ENCODE data around the gene NUAK2. TPM values are rescaled to one million over a fixed set of nuclear protein-coding genes. Genes with fewer than 3 reads are reported as not detected.

NUAK2 gene
- total RNA-seq, 6 donors from 2014 or later = 8.5 to 14.7 (median 10.3) TPM

GRCh38 chr1:205316161-205316566, 5.4 kb downstream of the NUAK2 start:
- no peaks in the 10 kb centered on the region for H3K9me3 ChIP-seq
- peaks cover 80 to 85% (median 82%) of the 10 kb centered on the region in 4 donors for H3K4me1 ChIP-seq
- no peaks in the 10 kb centered on the region for H3K27me3 ChIP-seq
- H3K36me3 ChIP-seq = peaks cover 0 to 6% (median 3%) of the 10 kb centered on the region in 4 donors
- DNase-seq (no peak), ATAC-seq (ENCODE audit: low FRiP score in 2 of 2) (no peak)
- WGBS, 2 donors = 27 to 45% methylated on average over 2 of the region's 2 CpGs
- no peak for TF ChIP-seq POLR2AphosphoS5 (IDR thresholded peaks at IDR 0.05)
- no peak for TF ChIP-seq POLR2A (IDR thresholded peaks at IDR 0.05)
- no peak for TF ChIP-seq CTCF (IDR thresholded peaks at IDR 0.05)
- no peak for TF ChIP-seq EP300 (IDR thresholded peaks at IDR 0.05)
- H3K4me3 ChIP-seq = no peak overlapping the region
- peak overlapping the region; percentile 24 to 96 (median 93) for H3K27ac ChIP-seq

GRCh38 chr1:205315008-205315618, 6.4 kb downstream of the NUAK2 start:
- Histone ChIP-seq H3K4me1 (peaks cover 73 to 89% (median 76%) of the 10 kb centered on the region in 4 donors), H3K27ac (peak overlapping the region; percentile 37 to 96 (median 87)), H3K36me3 (peaks cover 0 to 16% (median 11%) of the 10 kb centered on the region in 4 donors), H3K9me3 (no peaks in the 10 kb centered on the region), H3K4me3 (no peak overlapping the region), H3K27me3 (no peaks in the 10 kb centered on the region)
- no peak for ATAC-seq (ENCODE audit: low FRiP score in 2 of 2)
- WGBS, 2 donors = 82% methylated on average over 4 to 5 of the region's 5 CpGs
- no peak for DNase-seq
- no peak for TF ChIP-seq POLR2A (IDR thresholded peaks at IDR 0.05)

- 16 to 23% methylated on average over 20 to 21 of the region's 21 CpGs for WGBS, 2 donors
Measured at GRCh38 chr1:205313563-205314308, 7.8 kb downstream of the NUAK2 start.

GRCh38 chr1:205312866-205313562, 8.5 kb downstream of the NUAK2 start:
- Histone ChIP-seq H3K9me3 (no peaks in the 10 kb centered on the region), H3K27ac (peak overlapping the region; percentile 83 to 96 (median 88)), H3K27me3 (no peaks in the 10 kb centered on the region), H3K4me1 (peaks cover 52 to 68% (median 58%) of the 10 kb centered on the region in 4 donors), H3K4me3 (peak overlapping the region in 2 of 4 donors; percentile 15 to 31), H3K36me3 (peaks cover 0 to 37% (median 29%) of the 10 kb centered on the region in 4 donors)
- WGBS, 2 donors = 41 to 51% methylated on average over 10 of the region's 10 CpGs
- TF ChIP-seq CTCF (IDR thresholded peaks at IDR 0.05) = no peak
- TF ChIP-seq POLR2AphosphoS5 (IDR thresholded peaks at IDR 0.05) = no peak
- no peak for TF ChIP-seq EP300 (IDR thresholded peaks at IDR 0.05)
- no peak for TF ChIP-seq POLR2A (IDR thresholded peaks at IDR 0.05)
- DNase-seq (no peak), ATAC-seq (ENCODE audit: low FRiP score in 2 of 2) (no peak)

More at GRCh38 chr1:205313563-205314308, 7.8 kb downstream of the NUAK2 start:
- Histone ChIP-seq H3K27ac (peak overlapping the region; percentile 83 to 96 (median 88)), H3K4me3 (peak overlapping the region in 3 of 4 donors; percentile 8 to 31 (median 15)), H3K4me1 (peaks cover 59 to 75% (median 65%) of the 10 kb centered on the region in 4 donors), H3K27me3 (no peaks in the 10 kb centered on the region), H3K9me3 (no peaks in the 10 kb centered on the region), H3K36me3 (peaks cover 0 to 29% (median 21%) of the 10 kb centered on the region in 4 donors)
- peak; percentile 66 to 78 for ATAC-seq (ENCODE audit: low FRiP score in 2 of 2)
- peak in 1 of 4 donors; percentile 43 for TF ChIP-seq POLR2A (IDR thresholded peaks at IDR 0.05)
- no peak for TF ChIP-seq CTCF (IDR thresholded peaks at IDR 0.05)
- TF ChIP-seq EP300 (IDR thresholded peaks at IDR 0.05) = peak in 1 of 4 donors; percentile 12
- TF ChIP-seq POLR2AphosphoS5 (IDR thresholded peaks at IDR 0.05) = peak in 1 of 2 donors; percentile 40
- peak; percentile 64 to 88 for DNase-seq

Measured in upper lobe of left lung (tissue), 6 donors.